Upper lobe of right lung (tissue), 1 donor: Measurements from ENCODE around the gene FN1. TPM values are rescaled to one million over a fixed set of nuclear protein-coding genes. Genes with fewer than 3 reads are reported as not detected.

Source experiments
- ATAC-seq: fragments of 200-7000 bp; cut with Tn5 transposase; one replicate; pipeline ENCODE4 v1.9.1; 2020; ENCODE audit warnings: mild to moderate bottlenecking, moderate library complexity
- DNase-seq: peaks from one replicate; pipeline ENCODE4 v3.0.0-alpha.2; 2020
- H3K27ac ChIP-seq: fragments of 200-600 bp; one replicate; pipeline ENCODE4 v1.8.0; 2022
- H3K27me3 ChIP-seq: fragments of 200-600 bp; one replicate; pipeline ENCODE4 v1.8.0; 2022; ENCODE audit warnings: mild to moderate bottlenecking
- H3K36me3 ChIP-seq: fragments of 200-600 bp; one replicate; pipeline ENCODE4 v1.8.0; 2022
- H3K4me1 ChIP-seq: fragments of 200-600 bp; one replicate; pipeline ENCODE4 v1.8.0; 2022
- H3K4me3 ChIP-seq: fragments of 200-600 bp; one replicate; pipeline ENCODE4 v1.8.0; 2022; ENCODE audit warnings: mild to moderate bottlenecking
- H3K9me3 ChIP-seq: fragments of 200-600 bp; one replicate; pipeline ENCODE4 v1.8.0; 2022
- CTCF ChIP-seq: fragments of 200-600 bp; IDR thresholded peaks from one replicate; pipeline ENCODE4 v1.8.0; 2022; ENCODE audit warnings: antibody characterized with exemption
- intact Hi-C: fragments of 100-400 bp; cut with DNase I; formaldehyde crosslinking; loops from one replicate; pipeline ENCODE4 v1.11.0; 2022
- total RNA-seq: library from RNA; stranded (reverse); fragmentation: NEBNext Ultra II Directional; extraction: Animal tissue kit (Norgen Biotek cat#: 25700); gene quantifications from one replicate; pipeline ENCODE4 v1.2.1, GENCODE V29; 2021
- donor health status: DM: no; HTN: yes; CAD: no; lungs with severe emphysema.

The FN1 gene
- total RNA-seq, 1 donor from 2014 or later: 955 TPM

GRCh38 chr2:215363461-215364156 is 72.3 kb downstream of the FN1 start:
- no peaks in the 10 kb centered on the region for H3K9me3 ChIP-seq
- no peak overlapping the region for H3K27ac ChIP-seq
- DNase-seq (no peak), ATAC-seq (no peak)
- no peak overlapping the region for H3K4me3 ChIP-seq
- TF ChIP-seq CTCF: no peak
- intact Hi-C loops: no loop called here
- H3K4me1 ChIP-seq: no peaks in the 10 kb centered on the region
- H3K27me3 ChIP-seq: no peaks in the 10 kb centered on the region
- peaks cover 81% of the 10 kb centered on the region for H3K36me3 ChIP-seq

GRCh38 chr2:215363039-215363438 is 72.8 kb downstream of the FN1 start:
- Histone ChIP-seq H3K4me1 (no peaks in the 10 kb centered on the region), H3K27me3 (no peaks in the 10 kb centered on the region), H3K4me3 (no peak overlapping the region), H3K27ac (no peak overlapping the region), H3K36me3 (peaks cover 75% of the 10 kb centered on the region), H3K9me3 (no peaks in the 10 kb centered on the region)
- intact Hi-C loops: no loop called here
- no peak for TF ChIP-seq CTCF
- ATAC-seq (no peak), DNase-seq (no peak)

GRCh38 chr2:215362562-215362904 is 73.3 kb downstream of the FN1 start:
- Histone ChIP-seq H3K27me3 (no peaks in the 10 kb centered on the region), H3K36me3 (peaks cover 70% of the 10 kb centered on the region), H3K4me1 (no peaks in the 10 kb centered on the region), H3K9me3 (no peaks in the 10 kb centered on the region), H3K4me3 (no peak overlapping the region), H3K27ac (no peak overlapping the region)
- no peak for DNase-seq
- no peak for ATAC-seq
- no peak for TF ChIP-seq CTCF
- intact Hi-C loops: no loop called here

GRCh38 chr2:215361876-215362561 is 73.8 kb downstream of the FN1 start:
- H3K27me3 ChIP-seq: no peaks in the 10 kb centered on the region
- H3K9me3 ChIP-seq: no peaks in the 10 kb centered on the region
- no peaks in the 10 kb centered on the region for H3K4me1 ChIP-seq
- intact Hi-C loops: no loop called here
- no peak for TF ChIP-seq CTCF
- H3K4me3 ChIP-seq: no peak overlapping the region
- DNase-seq (no peak), ATAC-seq (no peak)
- peaks cover 66% of the 10 kb centered on the region for H3K36me3 ChIP-seq
- H3K27ac ChIP-seq: no peak overlapping the region

- DNase-seq (no peak), ATAC-seq (no peak)
- H3K4me1 ChIP-seq: no peaks in the 10 kb centered on the region
- intact Hi-C loops: no loop called here
- peaks cover 60% of the 10 kb centered on the region for H3K36me3 ChIP-seq
- no peak overlapping the region for H3K4me3 ChIP-seq
- no peaks in the 10 kb centered on the region for H3K9me3 ChIP-seq
- no peak for TF ChIP-seq CTCF
- H3K27ac ChIP-seq: no peak overlapping the region
- H3K27me3 ChIP-seq: no peaks in the 10 kb centered on the region
Observed at GRCh38 chr2:215361211-215361875, 74.5 kb downstream of the FN1 start.
